CD4-positive, alpha-beta T cell (primary cell): ENCODE results near the gene SND1. TPM values are rescaled to one million over a fixed set of nuclear protein-coding genes. Genes with fewer than 3 reads are reported as not detected.

Source experiments
- ATAC-seq: fragments of 200-7000 bp; cut with Tn5 transposase; one replicate; pipeline ENCODE4 v1.10.0; 2022; ENCODE audit warnings: mild to moderate bottlenecking; ENCODE audit not compliant: poor library complexity
- CTCF ChIA-PET: fragments of 350-600 bp; sonication (Branson Sonifier 250); formaldehyde crosslinking; loops from one replicate; lab custom pipeline; 2021; ENCODE audit warnings: antibody characterized with exemption, inconsistent platforms; lab: Charles Lee
- POLR2A ChIA-PET: fragments of 350-600 bp; sonication (Branson Sonifier 250); formaldehyde crosslinking; loops from one replicate; lab custom pipeline; 2021; ENCODE audit warnings: antibody characterized with exemption, inconsistent platforms; lab: Charles Lee
- DNase-seq, 14 experiments: peaks; one replicate each; pipeline ENCODE4 v3.0.0-alpha.2; 2013 to 2020; ENCODE audit warnings: mixed read lengths in 2 of 14
- H3K27ac ChIP-seq, 2 donors: one replicate each; pipeline versions ENCODE4 v1.5.1 to v1.7.0; 2013; ENCODE audit warnings: low read length in 2 of 2, low read depth in 1 of 2, mild to moderate bottlenecking in 1 of 2
- H3K27me3 ChIP-seq, 2 experiments: 1 replicate in 1 of 2; 2 replicates in 1 of 2; pipeline versions ENCODE4 v1.6.1 to v1.7.0; 2013; ENCODE audit warnings: low read length in 2 of 2, control low read depth in 1 of 2, mild to moderate bottlenecking in 1 of 2, moderate library complexity in 1 of 2; ENCODE audit not compliant: insufficient read depth in 2 of 2, control insufficient read depth in 1 of 2
- H3K36me3 ChIP-seq: one replicate; pipeline ENCODE4 v1.6.1; 2013; ENCODE audit warnings: low read length, control low read depth; ENCODE audit not compliant: insufficient read depth
- H3K4me1 ChIP-seq: one replicate; pipeline ENCODE4 v1.6.1; 2013; ENCODE audit warnings: low read length, control low read depth; ENCODE audit not compliant: insufficient read depth
- H3K4me3 ChIP-seq: one replicate; pipeline ENCODE4 v1.5.1; 2013; ENCODE audit warnings: mild to moderate bottlenecking, low read length, moderate library complexity
- H3K9me3 ChIP-seq, 2 experiments: 1 replicate in 1 of 2; 2 replicates in 1 of 2; pipeline versions ENCODE4 v1.6.1 to v1.7.0; 2013; ENCODE audit warnings: low read length in 2 of 2, mild to moderate bottlenecking in 2 of 2, control low read depth in 1 of 2, moderate library complexity in 1 of 2; ENCODE audit not compliant: control insufficient read depth in 1 of 2, insufficient read depth in 1 of 2
- H3K27ac Mint-ChIP-seq: one replicate; pipeline ENCODE4 v1.8.0; 2020; ENCODE audit warnings: mixed read lengths
- H3K27me3 Mint-ChIP-seq: one replicate; pipeline ENCODE4 v1.8.0; 2021; ENCODE audit warnings: mixed read lengths
- H3K36me3 Mint-ChIP-seq: one replicate; pipeline ENCODE4 v1.8.0; 2021; ENCODE audit warnings: low read depth, mixed read lengths
- H3K4me1 Mint-ChIP-seq: one replicate; pipeline ENCODE4 v1.8.0; 2021; ENCODE audit warnings: low read depth, mixed read lengths
- H3K4me3 Mint-ChIP-seq: one replicate; pipeline ENCODE4 v1.8.0; 2020; ENCODE audit warnings: mild to moderate bottlenecking, mixed read lengths
- H3K9me3 Mint-ChIP-seq: one replicate; pipeline ENCODE4 v1.8.0; 2020; ENCODE audit warnings: mixed read lengths
- intact Hi-C, 2 experiments: fragments of 100-400 bp; cut with DNase I in 1 of 2; cut with micrococcal nuclease in 1 of 2; formaldehyde crosslinking; loops; one replicate each; pipeline versions ENCODE4 v1.15.1 to v1.9.0; 2023 to 2025; cut with DNase I, micrococcal nuclease
- total RNA-seq, 174 experiments: library from RNA in 2 of 174; stranded (reverse) in 2 of 174; gene quantifications; one replicate each; pipeline ENCODE4 v1.2.3 and lab custom pipeline; 2021 to 2026
- TF ChIP-seq, protein P1 (sequence below): fragments of 200-600 bp; IDR thresholded peaks from one replicate; pipeline ENCODE4 v1.8.0; 2022; ENCODE audit warnings: antibody characterized with exemption, mild to moderate bottlenecking

Gene SND1
- total RNA-seq, 2 experiments from 2014 or later = 104 to 113 TPM

DNA sequence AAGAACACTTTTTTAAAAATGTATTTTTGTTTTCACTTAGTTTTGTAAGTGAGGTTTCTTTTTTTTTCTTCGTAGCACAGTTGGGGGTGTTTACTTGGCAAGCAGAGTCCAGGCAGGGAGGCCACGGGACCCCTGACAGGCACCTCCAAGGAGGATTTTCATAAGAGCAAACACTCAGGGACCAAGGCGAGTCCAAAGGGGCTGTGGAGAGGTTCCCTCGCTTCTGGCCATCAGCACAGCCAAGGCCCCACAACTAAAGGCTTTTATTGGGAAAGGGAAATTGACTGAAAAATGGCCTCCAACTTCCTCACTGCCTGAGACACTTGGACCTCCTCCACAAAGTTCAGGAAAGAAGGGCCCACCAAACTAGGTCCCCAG, 205.5 kb downstream of the SND1 start:
- no peak for DNase-seq
- H3K9me3 Mint-ChIP-seq = no peaks in the 10 kb centered on the region
- peaks cover 55% of the 10 kb centered on the region for H3K4me1 Mint-ChIP-seq

DNA sequence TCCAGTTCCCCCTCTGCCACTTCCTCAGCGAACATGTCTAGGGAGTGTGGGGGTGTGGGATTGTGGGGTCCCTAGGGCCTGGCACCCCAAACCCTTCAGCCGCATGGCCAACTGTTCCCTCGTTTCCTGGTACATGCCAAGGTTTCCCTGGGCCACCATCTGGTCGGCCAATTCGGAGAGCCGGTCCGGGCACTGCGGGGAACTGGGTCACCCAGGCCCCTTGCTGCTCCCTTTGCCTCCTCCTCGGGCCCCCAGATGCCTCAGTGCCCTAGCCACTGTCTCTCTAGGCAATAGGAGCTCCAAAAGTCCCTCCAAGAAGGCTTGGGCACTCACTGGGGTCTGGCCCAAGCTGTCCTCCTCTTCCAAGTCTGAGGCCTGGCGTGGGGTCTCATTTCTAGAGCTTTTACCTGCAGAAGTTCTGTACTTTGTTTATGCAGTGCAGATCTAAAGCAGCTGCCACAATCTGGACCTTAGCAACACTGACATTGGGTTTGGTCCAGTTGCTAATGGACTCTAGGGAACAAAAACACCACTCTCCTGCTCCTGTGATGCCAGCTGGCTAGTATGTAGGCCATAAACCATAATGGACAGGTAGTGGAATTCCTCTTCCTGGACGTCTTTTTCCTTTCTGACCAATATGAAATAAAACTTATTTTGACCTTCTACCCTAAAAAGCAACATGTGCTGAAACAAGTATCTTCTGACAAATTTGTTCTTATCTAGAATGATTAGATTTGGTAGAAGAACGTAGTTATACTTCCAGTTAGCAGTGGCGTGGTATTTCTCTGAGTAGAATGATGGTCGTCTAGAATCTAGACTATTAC, 206.3 kb downstream of the SND1 start:
- no peaks in the 10 kb centered on the region for H3K9me3 Mint-ChIP-seq
- intact Hi-C loops = loop anchor here in 1 of 2 experiments (5.0 kb wide), 1 partner anchor 271 kb away; the partner anchor contains the start of genes ARF5 and GCC1

More for the DNA sequence above, 205.5 kb downstream of the SND1 start:
- POLR2A ChIA-PET = no interaction called here
- no peak overlapping the region for H3K27ac Mint-ChIP-seq
- CTCF ChIA-PET = no interaction called here
- Histone ChIP-seq H3K4me3 (no peak overlapping the region), H3K27ac (no peak overlapping the region), H3K27me3 (peaks cover 0 to 8% of the 10 kb centered on the region in 2 experiments), H3K9me3 (no peaks in the 10 kb centered on the region), H3K4me1 (peaks cover 32% of the 10 kb centered on the region), H3K36me3 (no peaks in the 10 kb centered on the region)
- no peak overlapping the region for H3K4me3 Mint-ChIP-seq
- peaks cover 40% of the 10 kb centered on the region for H3K27me3 Mint-ChIP-seq
- intact Hi-C loops = loop anchor here in 1 of 2 experiments (5.0 kb wide), 1 partner anchor 270 kb away; the partner anchor contains the start of genes ARF5 and GCC1
- no peak for ATAC-seq
- TF ChIP-seq, protein P1, sequence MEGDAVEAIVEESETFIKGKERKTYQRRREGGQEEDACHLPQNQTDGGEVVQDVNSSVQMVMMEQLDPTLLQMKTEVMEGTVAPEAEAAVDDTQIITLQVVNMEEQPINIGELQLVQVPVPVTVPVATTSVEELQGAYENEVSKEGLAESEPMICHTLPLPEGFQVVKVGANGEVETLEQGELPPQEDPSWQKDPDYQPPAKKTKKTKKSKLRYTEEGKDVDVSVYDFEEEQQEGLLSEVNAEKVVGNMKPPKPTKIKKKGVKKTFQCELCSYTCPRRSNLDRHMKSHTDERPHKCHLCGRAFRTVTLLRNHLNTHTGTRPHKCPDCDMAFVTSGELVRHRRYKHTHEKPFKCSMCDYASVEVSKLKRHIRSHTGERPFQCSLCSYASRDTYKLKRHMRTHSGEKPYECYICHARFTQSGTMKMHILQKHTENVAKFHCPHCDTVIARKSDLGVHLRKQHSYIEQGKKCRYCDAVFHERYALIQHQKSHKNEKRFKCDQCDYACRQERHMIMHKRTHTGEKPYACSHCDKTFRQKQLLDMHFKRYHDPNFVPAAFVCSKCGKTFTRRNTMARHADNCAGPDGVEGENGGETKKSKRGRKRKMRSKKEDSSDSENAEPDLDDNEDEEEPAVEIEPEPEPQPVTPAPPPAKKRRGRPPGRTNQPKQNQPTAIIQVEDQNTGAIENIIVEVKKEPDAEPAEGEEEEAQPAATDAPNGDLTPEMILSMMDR = no peak
- H3K36me3 Mint-ChIP-seq = peaks cover 6% of the 10 kb centered on the region

DNA sequence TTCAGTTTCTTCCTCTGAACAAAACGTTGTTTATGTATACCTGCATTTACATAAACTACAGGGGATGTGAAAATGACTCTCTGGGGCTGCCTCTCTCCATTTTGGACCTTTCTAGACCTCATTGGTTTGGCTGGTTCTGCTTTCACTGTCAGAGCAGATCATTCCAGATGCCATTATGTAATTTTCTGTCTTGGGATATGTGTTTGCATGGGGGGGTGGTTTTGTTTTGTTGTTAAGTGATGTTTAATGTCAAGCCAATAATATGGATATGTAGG, 206.9 kb downstream of the SND1 start:
- intact Hi-C loops = loop anchor here in 1 of 2 experiments (5.0 kb wide), 1 partner anchor 272 kb away; the partner anchor contains the start of genes ARF5 and GCC1
- peaks cover 32% of the 10 kb centered on the region for H3K4me1 ChIP-seq

More for the DNA sequence above, 206.3 kb downstream of the SND1 start:
- ChIA-PET POLR2A (no interaction called here), CTCF (no interaction called here)
- Histone ChIP-seq H3K27me3 (peaks cover 0 to 8% of the 10 kb centered on the region in 2 experiments), H3K36me3 (no peaks in the 10 kb centered on the region), H3K9me3 (no peaks in the 10 kb centered on the region), H3K4me3 (no peak overlapping the region), H3K4me1 (peaks cover 32% of the 10 kb centered on the region), H3K27ac (no peak overlapping the region)
- TF ChIP-seq, protein P1 = no peak
- DNase-seq = peak in 1 of 14 experiments; percentile 8
- Mint-ChIP-seq H3K36me3 (peaks cover 6% of the 10 kb centered on the region), H3K4me1 (peaks cover 50% of the 10 kb centered on the region), H3K27ac (no peak overlapping the region), H3K4me3 (no peak overlapping the region), H3K27me3 (peaks cover 40% of the 10 kb centered on the region)
- ATAC-seq = no peak

More for the DNA sequence above, 206.9 kb downstream of the SND1 start:
- CTCF ChIA-PET = no interaction called here
- H3K9me3 Mint-ChIP-seq = no peaks in the 10 kb centered on the region
- Histone ChIP-seq H3K27ac (no peak overlapping the region), H3K36me3 (no peaks in the 10 kb centered on the region), H3K4me3 (no peak overlapping the region), H3K9me3 (no peaks in the 10 kb centered on the region), H3K27me3 (peaks cover 0 to 8% of the 10 kb centered on the region in 2 experiments)
- POLR2A ChIA-PET = no interaction called here
- TF ChIP-seq, protein P1 = no peak
- peaks cover 6% of the 10 kb centered on the region for H3K36me3 Mint-ChIP-seq
- DNase-seq (peak in 1 of 14 experiments; percentile 5), ATAC-seq (no peak)
- no peak overlapping the region for H3K4me3 Mint-ChIP-seq
- no peak overlapping the region for H3K27ac Mint-ChIP-seq
- peaks cover 40% of the 10 kb centered on the region for H3K27me3 Mint-ChIP-seq
- peaks cover 44% of the 10 kb centered on the region for H3K4me1 Mint-ChIP-seq
